ENCODE results near the gene PDAP1. TPM values are rescaled to one million over a fixed set of nuclear protein-coding genes. Genes with fewer than 3 reads are reported as not detected.

The PDAP1 gene
- total and polyA plus RNA-seq, 2 of the 13 experiments (the other 11 are each of a cell fraction or from before 2014, with no cell fraction given), result 13.0 to 100 TPM

DNA sequence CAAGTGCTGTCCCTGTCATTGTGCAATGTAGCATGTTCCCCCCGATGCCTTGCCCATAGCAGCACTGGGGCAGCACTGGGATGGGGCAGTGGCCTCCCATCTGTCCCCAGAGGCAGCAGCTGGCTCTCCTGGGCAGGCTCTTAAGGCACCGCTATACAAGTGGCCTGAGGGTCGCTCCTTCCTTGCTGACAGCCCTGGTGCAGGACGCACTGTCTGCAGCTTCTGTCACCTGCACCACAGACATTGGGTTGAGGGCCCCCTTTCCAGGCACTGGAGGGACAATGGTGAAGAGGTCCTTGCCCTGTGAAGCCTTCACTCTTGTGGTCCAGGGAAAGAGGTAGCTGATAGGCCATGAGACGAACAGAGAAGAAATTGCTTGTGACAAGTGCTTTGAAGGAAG is 40.9 kb upstream of the PDAP1 start:
- ChIA-PET POLR2A (interaction anchor here (1.5 kb wide), 1 partner anchor 11 kb away, joined by 4 read pairs; the partner anchor contains the start of genes CPSF4 and PTCD1), CTCF (ENCODE audit: low intra/inter-chr PET ratio, low total read pairs) (no interaction called here)
- Histone ChIP-seq H2AFZ (ENCODE audit: low read length) (no peak overlapping the region), H3K9ac (ENCODE audit: insufficient read depth, low read depth, low read length) (no peak overlapping the region), H4K20me1 (ENCODE audit: insufficient read depth, low read length) (peaks cover 2% of the 10 kb centered on the region; the same call in 1 of the 2 replicates), H3K4me2 (ENCODE audit: low read depth, low read length) (no peak overlapping the region), H3K4me3 (replicated peaks in 1 of 3; ENCODE audit: insufficient read depth in 1 of 3, low read depth in 2 of 3, low read length in 3 of 3) (no peak overlapping the region), H3K36me3 (replicated peaks in 1 of 2; ENCODE audit: control insufficient read depth in 1 of 2, insufficient read depth in 2 of 2, low read length in 2 of 2) (peaks cover 35 to 87% of the 10 kb centered on the region in 2 experiments), H3K4me1 (ENCODE audit: insufficient read depth, low read length) (no peaks in the 10 kb centered on the region), H3K27me3 (ENCODE audit: control insufficient read depth in 1 of 2, insufficient read depth in 2 of 2, low read length in 2 of 2) (no peaks in the 10 kb centered on the region), H3K79me2 (ENCODE audit: insufficient read depth, low read length) (no peaks in the 10 kb centered on the region), H3K27ac (ENCODE audit: extremely low read length, insufficient read depth, low read length) (no peak overlapping the region), H3K9me3 (ENCODE audit: low read length) (no peaks in the 10 kb centered on the region)
- DNase-seq (ENCODE audit: low spot score) (no peak), ATAC-seq (no peak), FAIRE-seq (no peak)
- BruUV-seq (replicated peaks), result no TSS peak
- 86% methylated on average over 1 of the region's 5 CpGs for WGBS (ENCODE audit: low lambda C conversion rate)
- in situ Hi-C loops (cut with HindIII; ENCODE audit: extremely low pct_ligation_motif_present, low pct_unique_long_range_greater_than_20kb), result no loop called here
- intact Hi-C loops (cut with micrococcal nuclease; ENCODE audit: unreplicated experiment), result no loop called here
- TF ChIP-seq, protein P1, sequence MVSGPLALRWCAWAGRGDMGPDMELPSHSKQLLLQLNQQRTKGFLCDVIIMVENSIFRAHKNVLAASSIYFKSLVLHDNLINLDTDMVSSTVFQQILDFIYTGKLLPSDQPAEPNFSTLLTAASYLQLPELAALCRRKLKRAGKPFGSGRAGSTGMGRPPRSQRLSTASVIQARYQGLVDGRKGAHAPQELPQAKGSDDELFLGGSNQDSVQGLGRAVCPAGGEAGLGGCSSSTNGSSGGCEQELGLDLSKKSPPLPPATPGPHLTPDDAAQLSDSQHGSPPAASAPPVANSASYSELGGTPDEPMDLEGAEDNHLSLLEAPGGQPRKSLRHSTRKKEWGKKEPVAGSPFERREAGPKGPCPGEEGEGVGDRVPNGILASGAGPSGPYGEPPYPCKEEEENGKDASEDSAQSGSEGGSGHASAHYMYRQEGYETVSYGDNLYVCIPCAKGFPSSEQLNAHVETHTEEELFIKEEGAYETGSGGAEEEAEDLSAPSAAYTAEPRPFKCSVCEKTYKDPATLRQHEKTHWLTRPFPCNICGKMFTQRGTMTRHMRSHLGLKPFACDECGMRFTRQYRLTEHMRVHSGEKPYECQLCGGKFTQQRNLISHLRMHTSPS (CRISPR knock-in tag; IDR thresholded peaks at IDR 0.05; ENCODE audit: low read depth), result no peak
- TF ChIP-seq ZNF781 (CRISPR knock-in tag; IDR thresholded peaks at IDR 0.05; ENCODE audit: borderline replicate concordance, not compliant biosample characterization) (no peak), ZNF691 (CRISPR knock-in tag; IDR thresholded peaks at IDR 0.05; ENCODE audit: borderline replicate concordance, low read depth) (no peak), HBP1 (CRISPR knock-in tag; IDR thresholded peaks at IDR 0.05; ENCODE audit: low read depth) (no peak), SNAI1 (CRISPR knock-in tag; IDR thresholded peaks at IDR 0.05; ENCODE audit: borderline replicate concordance) (no peak), MXD4 (CRISPR knock-in tag; IDR thresholded peaks at IDR 0.05) (no peak), ZNF282 (IDR thresholded peaks at IDR 0.05; ENCODE audit: partially characterized antibody) (no peak), U2AF2 (IDR thresholded peaks at IDR 0.05; ENCODE audit: low read depth, low read length) (no peak), MAZ (IDR thresholded peaks at IDR 0.05; ENCODE audit: borderline replicate concordance, low read depth, low read length) (no peak), MAZ (CRISPR knock-in tag; IDR thresholded peaks at IDR 0.05; ENCODE audit: low read depth) (no peak), PHF5A (CRISPR knock-in tag; IDR thresholded peaks at IDR 0.05; ENCODE audit: low read depth, unreplicated experiment) (no peak), CHD2 (IDR thresholded peaks at IDR 0.05; ENCODE audit: low read depth, low read length) (no peak), ZNF543 (CRISPR knock-in tag; IDR thresholded peaks at IDR 0.05) (no peak), NRL (CRISPR knock-in tag; IDR thresholded peaks at IDR 0.05; ENCODE audit: borderline replicate concordance) (no peak), TCF7L2 (IDR thresholded peaks at IDR 0.05; ENCODE audit: low read depth, low read length) (no peak), CC2D1A (CRISPR knock-in tag; IDR thresholded peaks at IDR 0.05) (no peak)
- TF ChIP-seq, protein P2, sequence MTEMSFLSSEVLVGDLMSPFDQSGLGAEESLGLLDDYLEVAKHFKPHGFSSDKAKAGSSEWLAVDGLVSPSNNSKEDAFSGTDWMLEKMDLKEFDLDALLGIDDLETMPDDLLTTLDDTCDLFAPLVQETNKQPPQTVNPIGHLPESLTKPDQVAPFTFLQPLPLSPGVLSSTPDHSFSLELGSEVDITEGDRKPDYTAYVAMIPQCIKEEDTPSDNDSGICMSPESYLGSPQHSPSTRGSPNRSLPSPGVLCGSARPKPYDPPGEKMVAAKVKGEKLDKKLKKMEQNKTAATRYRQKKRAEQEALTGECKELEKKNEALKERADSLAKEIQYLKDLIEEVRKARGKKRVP (CRISPR knock-in tag; IDR thresholded peaks at IDR 0.05), result no peak
- TF ChIP-seq, protein P3, sequence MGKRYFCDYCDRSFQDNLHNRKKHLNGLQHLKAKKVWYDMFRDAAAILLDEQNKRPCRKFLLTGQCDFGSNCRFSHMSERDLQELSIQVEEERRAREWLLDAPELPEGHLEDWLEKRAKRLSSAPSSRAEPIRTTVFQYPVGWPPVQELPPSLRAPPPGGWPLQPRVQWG (CRISPR knock-in tag; IDR thresholded peaks at IDR 0.05; ENCODE audit: borderline replicate concordance, low read depth), result no peak
- TF ChIP-seq, protein P4, sequence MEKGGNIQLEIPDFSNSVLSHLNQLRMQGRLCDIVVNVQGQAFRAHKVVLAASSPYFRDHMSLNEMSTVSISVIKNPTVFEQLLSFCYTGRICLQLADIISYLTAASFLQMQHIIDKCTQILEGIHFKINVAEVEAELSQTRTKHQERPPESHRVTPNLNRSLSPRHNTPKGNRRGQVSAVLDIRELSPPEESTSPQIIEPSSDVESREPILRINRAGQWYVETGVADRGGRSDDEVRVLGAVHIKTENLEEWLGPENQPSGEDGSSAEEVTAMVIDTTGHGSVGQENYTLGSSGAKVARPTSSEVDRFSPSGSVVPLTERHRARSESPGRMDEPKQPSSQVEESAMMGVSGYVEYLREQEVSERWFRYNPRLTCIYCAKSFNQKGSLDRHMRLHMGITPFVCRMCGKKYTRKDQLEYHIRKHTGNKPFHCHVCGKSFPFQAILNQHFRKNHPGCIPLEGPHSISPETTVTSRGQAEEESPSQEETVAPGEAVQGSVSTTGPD (CRISPR knock-in tag; IDR thresholded peaks at IDR 0.05), result no peak
